IMR-90 (cell line): Measurements from ENCODE around the gene TMPRSS5. TPM values are rescaled to one million over a fixed set of nuclear protein-coding genes. Genes with fewer than 3 reads are reported as not detected.

Experiments
- ATAC-seq: fragments of 200-7000 bp; cut with Tn5 transposase; 2 replicates; pipeline ENCODE4 v1.9.1; 2020; ENCODE audit warnings: low read depth, mild to moderate bottlenecking, moderate library complexity
- Bru-seq: library from RNA; stranded (reverse); fragments of 400-500 nt; gene quantifications from one replicate; lab custom pipeline; 2021; lab: Mats Ljungman, UMichigan
- BruChase-seq, 2 experiments: library from RNA; stranded (reverse); fragments of 400-500 nt; gene quantifications; one replicate each; lab custom pipeline; 2021; lab: Mats Ljungman, UMichigan
- BruUV-seq: library from RNA; stranded (reverse); fragments of 400-500 nt; replicated peaks from 2 replicates; lab custom pipeline; 2021; lab: Mats Ljungman, UMichigan
- CTCF ChIA-PET: fragments of 300-600 bp; formaldehyde crosslinking; extraction: SDS; loops from one replicate; lab custom pipeline; 2021; ENCODE audit warnings: antibody characterized with exemption; lab: Yijun Ruan, JAX
- POLR2A ChIA-PET: fragments of 300-600 bp; sonication (Branson Sonifier 250); formaldehyde crosslinking; loops from one replicate; lab custom pipeline; 2022; ENCODE audit warnings: antibody characterized with exemption; ENCODE audit not compliant: unreplicated experiment; lab: Charles Lee
- DNase-seq: peaks from one replicate; pipeline ENCODE4 v3.0.0; 2013
- H2AFZ ChIP-seq: replicated peaks from 2 replicates; pipeline ENCODE3; 2013; ENCODE audit warnings: low read length, mild to moderate bottlenecking; ENCODE audit not compliant: poor library complexity
- H2AK5ac ChIP-seq: 2 replicates; pipeline ENCODE4 v1.6.1; 2013; ENCODE audit warnings: low read depth, low read length, inconsistent platforms
- H2AK9ac ChIP-seq: replicated peaks from 2 replicates; pipeline ENCODE3; 2013; ENCODE audit warnings: mild to moderate bottlenecking, low read depth, low read length, moderate library complexity; ENCODE audit not compliant: poor library complexity
- H2BK120ac ChIP-seq: 2 replicates; pipeline ENCODE4 v1.6.1; 2013; ENCODE audit warnings: low read depth, low read length, inconsistent platforms
- H2BK15ac ChIP-seq: 3 replicates; pipeline ENCODE4 v1.6.1; 2013; ENCODE audit warnings: low read depth, low read length, inconsistent platforms
- H2BK20ac ChIP-seq: 2 replicates; pipeline ENCODE4 v1.6.1; 2013; ENCODE audit warnings: low read depth, mild to moderate bottlenecking, inconsistent platforms, low read length, moderate library complexity
- H2BK5ac ChIP-seq: 2 replicates; pipeline ENCODE4 v1.6.1; 2013; ENCODE audit warnings: mild to moderate bottlenecking, low read depth, low read length, inconsistent platforms; ENCODE audit not compliant: poor library complexity, severe bottlenecking
- H3K14ac ChIP-seq: replicated peaks from 2 replicates; pipeline ENCODE4 v1.6.1; 2013; ENCODE audit warnings: low read depth, low read length, inconsistent platforms
- H3K18ac ChIP-seq: 2 replicates; pipeline ENCODE4 v1.6.1; 2013; ENCODE audit warnings: low read depth, low read length, control low read depth
- H3K23ac ChIP-seq: 2 replicates; pipeline ENCODE4 v1.6.1; 2013; ENCODE audit warnings: low read depth, low read length, inconsistent platforms
- H3K27ac ChIP-seq: 2 replicates; pipeline ENCODE4 v1.5.1; 2013; ENCODE audit warnings: mild to moderate bottlenecking, control low read depth, low read length; ENCODE audit not compliant: insufficient read depth
- H3K27me3 ChIP-seq: 2 replicates; pipeline ENCODE4 v1.6.1; 2013; ENCODE audit warnings: low read length; ENCODE audit not compliant: control insufficient read depth, insufficient read depth
- H3K36me3 ChIP-seq: 2 replicates; pipeline ENCODE4 v1.6.1; 2013; ENCODE audit warnings: low read length, mixed read lengths; ENCODE audit not compliant: control insufficient read depth, insufficient read depth
- H3K4ac ChIP-seq: 2 replicates; pipeline ENCODE4 v1.6.1; 2013; ENCODE audit warnings: low read depth, low read length, inconsistent platforms
- H3K4me1 ChIP-seq: 2 replicates; pipeline ENCODE4 v1.6.1; 2013; ENCODE audit warnings: low read length, mixed read lengths; ENCODE audit not compliant: control insufficient read depth, insufficient read depth
- H3K4me2 ChIP-seq: 2 replicates; pipeline ENCODE4 v1.6.1; 2013; ENCODE audit warnings: low read depth, mild to moderate bottlenecking, control low read depth, low read length, moderate library complexity
- H3K4me3 ChIP-seq: 2 replicates; pipeline ENCODE4 v1.5.1; 2013; ENCODE audit warnings: low read depth, mild to moderate bottlenecking, control low read depth, low read length, moderate library complexity; ENCODE audit not compliant: insufficient read depth
- H3K56ac ChIP-seq: 2 replicates; pipeline ENCODE4 v1.6.1; 2013; ENCODE audit warnings: low read length, inconsistent platforms; ENCODE audit not compliant: insufficient read depth; ENCODE audit errors: extremely low read depth
- H3K79me1 ChIP-seq, 2 experiments: 2 replicates each; pipeline ENCODE4 v1.6.1; 2013; ENCODE audit warnings: low read length in 2 of 2, inconsistent platforms in 1 of 2, low read depth in 1 of 2
- H3K9ac ChIP-seq: 2 replicates; pipeline ENCODE4 v1.6.1; 2013; ENCODE audit warnings: low read depth, low read length, control low read depth
- H3K9me1 ChIP-seq: 2 replicates; pipeline ENCODE4 v1.6.1; 2013; ENCODE audit warnings: low read length, inconsistent platforms; ENCODE audit not compliant: insufficient read depth
- H3K9me3 ChIP-seq: 2 replicates; pipeline ENCODE4 v1.6.1; 2013; ENCODE audit warnings: low read length; ENCODE audit not compliant: control insufficient read depth, insufficient read depth
- H4K20me1 ChIP-seq: 2 replicates; pipeline ENCODE4 v1.6.1; 2013; ENCODE audit warnings: low read length, inconsistent platforms; ENCODE audit not compliant: insufficient read depth
- H4K5ac ChIP-seq: 2 replicates; pipeline ENCODE4 v1.6.1; 2013; ENCODE audit warnings: mild to moderate bottlenecking, low read depth, low read length, control low read depth
- H4K8ac ChIP-seq, 2 experiments: 2 replicates each; pipeline ENCODE4 v1.6.1; 2013; ENCODE audit warnings: low read depth in 2 of 2, low read length in 2 of 2, control low read depth in 1 of 2, inconsistent platforms in 1 of 2
- H4K91ac ChIP-seq: 2 replicates; pipeline ENCODE4 v1.6.1; 2013; ENCODE audit warnings: low read depth, low read length, inconsistent platforms; ENCODE audit not compliant: insufficient read depth
- BHLHE40 ChIP-seq: fragments of 150-350 bp; IDR thresholded peaks from 2 replicates; pipeline ENCODE4 v1.6.1; 2016; ENCODE audit warnings: mild to moderate bottlenecking, low read depth, low read length
- CEBPB ChIP-seq: IDR thresholded peaks from 2 replicates; pipeline ENCODE4 v1.6.1; 2012; ENCODE audit warnings: low read depth, low read length, improper control_type of control experiment
- CHD1 ChIP-seq: IDR thresholded peaks from 2 replicates; pipeline ENCODE4 v1.6.1; 2012; ENCODE audit warnings: low read depth, low read length, improper control_type of control experiment
- CTCF ChIP-seq: conservative IDR thresholded peaks from 2 replicates; pipeline ENCODE4 v1.5.1; 2012; ENCODE audit warnings: mild to moderate bottlenecking, low read depth, low read length, improper control_type of control experiment
- ELK1 ChIP-seq: fragments of 150-350 bp; IDR thresholded peaks from 2 replicates; pipeline ENCODE4 v1.6.1; 2016; ENCODE audit warnings: low read depth, mild to moderate bottlenecking, low read length, moderate library complexity, borderline replicate concordance
- FOS ChIP-seq: fragments of 150-350 bp; IDR thresholded peaks from 2 replicates; pipeline ENCODE4 v1.6.1; 2016; ENCODE audit warnings: low read depth, low read length
- MAFK ChIP-seq: IDR thresholded peaks from 2 replicates; pipeline ENCODE4 v1.6.1; 2012; ENCODE audit warnings: low read depth, low read length, improper control_type of control experiment
- NFE2L2 ChIP-seq: fragments of 150-350 bp; IDR thresholded peaks from 2 replicates; pipeline ENCODE4 v1.6.1; 2016; ENCODE audit warnings: low read depth, mild to moderate bottlenecking, low read length
- POLR2A ChIP-seq: IDR thresholded peaks from 2 replicates; pipeline ENCODE4 v1.6.1; 2012; ENCODE audit warnings: mild to moderate bottlenecking, low read depth, low read length
- RAD21 ChIP-seq: IDR thresholded peaks from 2 replicates; pipeline ENCODE4 v1.6.1; 2012; ENCODE audit warnings: low read length, improper control_type of control experiment
- RCOR1 ChIP-seq: IDR thresholded peaks from 2 replicates; pipeline ENCODE4 v1.6.1; 2012; ENCODE audit warnings: mild to moderate bottlenecking, low read length, improper control_type of control experiment; ENCODE audit not compliant: insufficient replicate concordance
- SMC3 ChIP-seq: fragments of 150-350 bp; IDR thresholded peaks from 2 replicates; pipeline ENCODE4 v1.6.1; 2016; ENCODE audit warnings: low read depth, mild to moderate bottlenecking, antibody characterized with exemption, low read length, moderate library complexity
- USF2 ChIP-seq: fragments of 150-350 bp; IDR thresholded peaks from 2 replicates; pipeline ENCODE4 v1.6.1; 2017; ENCODE audit warnings: mild to moderate bottlenecking, antibody characterized with exemption, low read length, low read depth
- WGBS, 2 experiments: methylation state at CpG; one replicate each; pipeline versions ENCODE4 v1.1.5 to v1.1.7; 2013; ENCODE audit warnings: missing lambda C conversion rate in 2 of 2; ENCODE audit not compliant: insufficient read length in 1 of 2; ENCODE audit errors: extremely low coverage in 2 of 2; 5-methylcytosine and 5-hydroxymethylcytosine counted together
- dilution Hi-C: fragments of 300-500 bp; cut with HindIII; formaldehyde crosslinking; loops from one replicate; pipeline ENCODE4 v1.14.3; 2018; ENCODE audit warnings: low sequenced_read_pairs; ENCODE audit not compliant: unreplicated experiment
- in situ Hi-C: fragments of 300-500 bp; cut with MboI; formaldehyde crosslinking; loops from 3 replicates; pipeline ENCODE4 v1.14.3; 2019; ENCODE audit warnings: low sequenced_read_pairs, inconsistent platforms, mixed read lengths
- intact Hi-C: fragments of 100-400 bp; cut with micrococcal nuclease; formaldehyde crosslinking; loops from 2 replicates; pipeline ENCODE4 v1.10.0; 2022
- long read RNA-seq: library from polyadenylated mRNA; unstranded; transcript quantifications from one replicate; pipeline ENCODE4 v2.0.0, GENCODE V29; 2021; ENCODE audit not compliant: unreplicated experiment
- polyA plus RNA-seq, 3 experiments: library from polyadenylated mRNA; depleted of rRNA; stranded (reverse); fragments of >200 nt; gene quantifications; 2 replicates each; pipeline ENCODE4 v1.2.3, GENCODE V29; 2012; ENCODE audit warnings: low replicate concordance in 1 of 3
- total RNA-seq: library from RNA; depleted of rRNA; stranded (reverse); fragments of >200 nt; gene quantifications from 2 replicates; pipeline ENCODE4 v1.2.3, GENCODE V29; 2012; rRNA removed

TMPRSS5 gene
- total RNA-seq = under 0.01 TPM in 1 of 2 replicates, not detected in the other
- 0.07 and 0.24 TPM in 2 replicates for polyA plus RNA-seq (2012; rRNA removed)
- polyA plus RNA-seq (2012; cell fraction: cytosol; rRNA removed) = 0.15 TPM in 1 of 2 replicates, not detected in the other
- polyA plus RNA-seq (2012; cell fraction: nucleus; rRNA removed; ENCODE audit: low replicate concordance) = 0.77 and 1.5 TPM in 2 replicates
- Bru-seq, nascent RNA = percentile 45 among the genes with signal in this experiment
- percentile 49 among the genes with signal in this experiment for BruChase-seq, experiment 1, labeled RNA remaining after a 6-hour chase
- BruChase-seq, experiment 2, labeled RNA remaining after a 2-hour chase = percentile 53 among the genes with signal in this experiment
- long read RNA-seq = 0 reads

GRCh38 chr11:113705871-113706655 is at the start of gene TMPRSS5:
TMPRSS5 (minus strand) TSS chr11:113706308; CDS start chr11:113706224, 84 bp downstream.
- POLR2A ChIA-PET = no interaction called here
- Histone ChIP-seq H3K9me3 (peaks cover 2% of the 10 kb centered on the region; the same call in 1 of the 2 replicates), H4K5ac (no peak within 1 kb of the TSS), H3K36me3 (no peaks in the 10 kb centered on the region), H3K9me1 (no peaks in the 10 kb centered on the region), H3K4me2 (no peak within 1 kb of the TSS), H2AFZ (no peak within 1 kb of the TSS), H3K14ac (no peak within 1 kb of the TSS), H3K4ac (no peak within 1 kb of the TSS), H3K23ac (no peak within 1 kb of the TSS), H3K27ac (no peak within 1 kb of the TSS), H2AK9ac (no peak within 1 kb of the TSS), H2BK15ac (no peak within 1 kb of the TSS), H3K4me1 (no peaks in the 10 kb centered on the region), H4K8ac (no peak within 1 kb of the TSS), H3K79me1 (no peaks in the 10 kb centered on the region), H3K18ac (no peak within 1 kb of the TSS), H3K4me3 (no peak within 1 kb of the TSS), H2BK20ac (no peak within 1 kb of the TSS), H3K27me3 (no peaks in the 10 kb centered on the region), H3K9ac (no peak within 1 kb of the TSS), H4K20me1 (no peaks in the 10 kb centered on the region), H2BK120ac (no peak within 1 kb of the TSS), H2AK5ac (no peak within 1 kb of the TSS), H2BK5ac (no peak within 1 kb of the TSS), H3K56ac (no peak within 1 kb of the TSS), H4K91ac (no peak within 1 kb of the TSS)
- DNase-seq = no peak
- intact Hi-C loops (no loop called here), dilution Hi-C loops (no loop called here), in situ Hi-C loops (no loop called here)
- no CpG with 5 or more reads among the region's 7 CpGs for WGBS, 2 experiments
- CTCF ChIA-PET = interaction anchor here (0.6 kb wide), 1 partner anchor 16 kb away, joined by 5 read pairs; no protein-coding TSS in a partner anchor
- ATAC-seq = no peak
- no TSS peak for BruUV-seq
- TF ChIP-seq ELK1 (no peak), RCOR1 (no peak), NFE2L2 (no peak), USF2 (no peak), MAFK (no peak), BHLHE40 (no peak), FOS (no peak), POLR2A (no peak), CHD1 (no peak), RAD21 (no peak), CEBPB (no peak), SMC3 (no peak), CTCF (no peak)
